Measurements from ENCODE around the gene SH3BP1. TPM values are rescaled to one million over a fixed set of nuclear protein-coding genes. Genes with fewer than 3 reads are reported as not detected.

Gene SH3BP1
- total RNA-seq, 2 experiments from 2014 or later: 216 to 218 TPM

GRCh38 chr22:37696657-37697537 is 57.4 kb downstream of the SH3BP1 start, which contains the start of gene TRIOBP:
Gene TRIOBP (plus strand): TSS chr22:37697048. CDS start chr22:37701366, 4,318 bp downstream.
- POLR2A ChIA-PET: no interaction called here
- peak; percentile 100 for ATAC-seq
- no peaks in the 10 kb centered on the region for H3K9me3 Mint-ChIP-seq (ENCODE audit: insufficient read depth)

GRCh38 chr22:37697538-37697835 is 58.0 kb downstream of the SH3BP1 start:
- DNase-seq (no peak), ATAC-seq (no peak)
- H3K4me1 Mint-ChIP-seq (ENCODE audit: low read depth): peaks cover 27% of the 10 kb centered on the region
- H3K9me3 Mint-ChIP-seq (ENCODE audit: insufficient read depth): no peaks in the 10 kb centered on the region
- H3K36me3 Mint-ChIP-seq (ENCODE audit: low read depth): peaks cover 13% of the 10 kb centered on the region
- ChIA-PET CTCF (interaction anchor here (0.6 to 2.8 kb wide), 4 partner anchors 16 to 88 kb away, joined by 3 to 11 read pairs (median 4); partner anchors contain the start of genes GGA1 and LGALS1), POLR2A (no interaction called here)
- no peak overlapping the region for H3K4me3 Mint-ChIP-seq
- H3K27me3 Mint-ChIP-seq (ENCODE audit: low read depth): no peaks in the 10 kb centered on the region
- no peak overlapping the region for H3K27ac Mint-ChIP-seq

More at GRCh38 chr22:37696657-37697537, 57.4 kb downstream of the SH3BP1 start, which contains the start of gene TRIOBP:
- Mint-ChIP-seq H3K4me3 (peak within 1 kb of the TSS; percentile 52), H3K27me3 (ENCODE audit: low read depth) (no peaks in the 10 kb centered on the region), H3K27ac (peak within 1 kb of the TSS; percentile 10), H3K4me1 (ENCODE audit: low read depth) (peaks cover 27% of the 10 kb centered on the region), H3K36me3 (ENCODE audit: low read depth) (peaks cover 16% of the 10 kb centered on the region)
- peak; percentile 93 for DNase-seq
- CTCF ChIA-PET: interaction anchor here (0.6 to 2.8 kb wide), 6 partner anchors 15 to 88 kb away, joined by 3 to 11 read pairs (median 5); partner anchors contain the start of genes GGA1 and LGALS1

GRCh38 chr22:37701141-37701786 is 61.8 kb downstream of the SH3BP1 start:
- ATAC-seq (no peak), DNase-seq (no peak)
- H3K27me3 Mint-ChIP-seq (ENCODE audit: low read depth): no peaks in the 10 kb centered on the region
- no peaks in the 10 kb centered on the region for H3K9me3 Mint-ChIP-seq (ENCODE audit: insufficient read depth)
- CTCF ChIA-PET: no interaction called here
- H3K36me3 Mint-ChIP-seq (ENCODE audit: low read depth): peaks cover 6% of the 10 kb centered on the region
- POLR2A ChIA-PET: no interaction called here
- H3K4me3 Mint-ChIP-seq: no peak overlapping the region
- H3K27ac Mint-ChIP-seq: no peak overlapping the region
- H3K4me1 Mint-ChIP-seq (ENCODE audit: low read depth): peaks cover 18% of the 10 kb centered on the region

GRCh38 chr22:37703906-37704305 is 64.4 kb downstream of the SH3BP1 start:
- no peaks in the 10 kb centered on the region for H3K27me3 Mint-ChIP-seq (ENCODE audit: low read depth)
- DNase-seq (no peak), ATAC-seq (no peak)
- H3K27ac Mint-ChIP-seq: no peak overlapping the region
- CTCF ChIA-PET: interaction anchor here (1.5 kb wide), 1 partner anchor 61 kb away, joined by 4 read pairs; no protein-coding TSS in a partner anchor
- H3K4me1 Mint-ChIP-seq (ENCODE audit: low read depth): peaks cover 9% of the 10 kb centered on the region
- POLR2A ChIA-PET: no interaction called here
- H3K36me3 Mint-ChIP-seq (ENCODE audit: low read depth): peaks cover 3% of the 10 kb centered on the region
- no peak overlapping the region for H3K4me3 Mint-ChIP-seq
- no peaks in the 10 kb centered on the region for H3K9me3 Mint-ChIP-seq (ENCODE audit: insufficient read depth)

- ChIA-PET POLR2A (no interaction called here), CTCF (interaction anchor here (1.5 kb wide), 1 partner anchor 61 kb away, joined by 4 read pairs; no protein-coding TSS in a partner anchor)
- DNase-seq (no peak), ATAC-seq (no peak)
- no peak overlapping the region for H3K27ac Mint-ChIP-seq
- H3K4me3 Mint-ChIP-seq: no peak overlapping the region
- peaks cover 9% of the 10 kb centered on the region for H3K4me1 Mint-ChIP-seq (ENCODE audit: low read depth)
- no peaks in the 10 kb centered on the region for H3K9me3 Mint-ChIP-seq (ENCODE audit: insufficient read depth)
- no peaks in the 10 kb centered on the region for H3K27me3 Mint-ChIP-seq (ENCODE audit: low read depth)
- peaks cover 3% of the 10 kb centered on the region for H3K36me3 Mint-ChIP-seq (ENCODE audit: low read depth)
Measured at GRCh38 chr22:37704645-37705044, 65.2 kb downstream of the SH3BP1 start.

- Mint-ChIP-seq H3K4me3 (no peak overlapping the region), H3K9me3 (ENCODE audit: insufficient read depth) (no peaks in the 10 kb centered on the region), H3K27me3 (ENCODE audit: low read depth) (no peaks in the 10 kb centered on the region), H3K36me3 (ENCODE audit: low read depth) (peaks cover 5% of the 10 kb centered on the region), H3K4me1 (ENCODE audit: low read depth) (peaks cover 9% of the 10 kb centered on the region), H3K27ac (no peak overlapping the region)
- ATAC-seq (no peak), DNase-seq (no peak)
- CTCF ChIA-PET: no interaction called here
- POLR2A ChIA-PET: no interaction called here
Measured at GRCh38 chr22:37705205-37705604, 65.7 kb downstream of the SH3BP1 start.

Other genes with a start within 250 kb of the SH3BP1 start
- under 1 TPM; 0.05 to 0.08 TPM for gene ELFN2, start 212.2 kb upstream of the SH3BP1 start, total RNA-seq
- gene MFNG, start 153.3 kb upstream of the SH3BP1 start, total RNA-seq: 100 to 1,000 TPM; 227 to 232 TPM
- under 1 TPM in 1 of 2 experiments, not detected in 1; 0.31 TPM for gene CARD10, start 120.3 kb upstream of the SH3BP1 start, total RNA-seq
- under 1 TPM; 0.13 to 0.21 TPM for gene CDC42EP1, start 79.2 kb upstream of the SH3BP1 start, total RNA-seq
- not detected for gene LGALS2, start 59.6 kb upstream of the SH3BP1 start, total RNA-seq
- gene GGA1, start 30.8 kb upstream of the SH3BP1 start, total RNA-seq: 10 to 100 TPM; 66.3 to 69.5 TPM
- 10 to 100 TPM; 31.5 to 33.5 TPM for gene PDXP, start 19.1 kb downstream of the SH3BP1 start, total RNA-seq
- 1,000 to 10,000 TPM; 1,444 to 1,502 TPM for gene LGALS1, start 36.0 kb downstream of the SH3BP1 start, total RNA-seq
- gene NOL12, start 46.7 kb downstream of the SH3BP1 start, total RNA-seq: 10 to 100 TPM; 42.6 to 45.3 TPM
- gene TRIOBP, start 57.4 kb downstream of the SH3BP1 start, total RNA-seq: 10 to 100 TPM; 45.2 to 45.8 TPM
- gene GCAT, start 168.3 kb downstream of the SH3BP1 start, total RNA-seq: 10 to 100 TPM; 14.3 to 18.3 TPM
- under 1 TPM in 1 of 2 experiments, not detected in 1; 0.24 TPM for gene GALR3, start 183.7 kb downstream of the SH3BP1 start, total RNA-seq
- gene ANKRD54, start 204.7 kb downstream of the SH3BP1 start, total RNA-seq: 10 to 100 TPM; 28.6 to 29.9 TPM
- 100 to 1,000 TPM; 391 to 410 TPM for gene EIF3L, start 209.8 kb downstream of the SH3BP1 start, total RNA-seq

Data from activated CD8-positive, alpha-beta T cell treated with anti-CD3 and anti-CD28 coated beads, Interleukin-2, amount 10 ng/mL, durations not matched to agents 7 days and 5 days (primary cell).